Activated CD4-positive, alpha-beta T cell treated with anti-CD3 and anti-CD28 coated beads for 48 hours (primary cell): ENCODE measurements around the gene H2BW2.
"Not testable (repeated sequence)": the region's sequence is repeated elsewhere in the genome, so short reads cannot be mapped to it uniquely, and the experiment has no call there.

Experiments used
- DNase-seq: peaks from one replicate; pipeline ENCODE4 v3.0.0-alpha.2; 2020

Gene H2BW2

DNA sequence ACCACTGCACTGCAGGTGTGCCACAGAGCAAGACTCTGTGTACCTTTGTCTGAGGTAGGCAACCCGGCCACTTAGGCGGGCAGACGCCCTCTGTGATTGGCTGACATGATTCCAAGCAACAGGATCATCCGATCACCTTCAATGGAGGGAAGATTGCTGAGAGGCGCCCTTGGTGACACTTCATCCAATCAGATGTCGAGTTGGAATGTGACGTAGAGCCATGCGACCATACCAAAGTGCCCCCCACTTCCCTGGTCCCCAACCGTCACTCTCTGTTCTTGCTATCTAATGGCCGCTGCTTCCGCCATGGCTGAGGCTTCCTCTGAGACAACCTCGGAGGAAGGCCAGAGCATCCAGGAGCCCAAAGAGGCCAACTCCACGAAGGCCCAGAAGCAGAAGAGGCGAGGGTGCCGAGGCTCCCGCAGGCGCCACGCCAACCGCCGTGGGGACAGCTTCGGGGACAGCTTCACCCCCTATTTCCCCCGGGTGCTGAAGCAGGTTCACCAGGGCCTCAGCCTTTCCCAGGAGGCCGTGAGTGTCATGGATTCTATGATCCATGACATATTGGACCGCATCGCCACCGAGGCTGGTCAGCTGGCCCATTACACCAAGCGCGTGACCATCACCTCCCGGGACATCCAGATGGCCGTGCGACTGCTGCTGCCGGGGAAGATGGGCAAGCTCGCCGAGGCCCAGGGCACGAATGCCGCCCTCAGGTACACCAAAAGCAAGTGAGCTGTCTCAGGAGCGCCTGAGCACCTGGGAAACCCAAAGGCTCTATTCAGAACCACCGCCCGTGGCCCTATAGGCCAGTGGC is at the start of gene H2BW2:
Gene H2BW2 (plus strand): TSS at position 268 of the 817 bp plus-strand sequence. CDS start 39 bp downstream, at position 307.
- DNase-seq = no peak

DNA sequence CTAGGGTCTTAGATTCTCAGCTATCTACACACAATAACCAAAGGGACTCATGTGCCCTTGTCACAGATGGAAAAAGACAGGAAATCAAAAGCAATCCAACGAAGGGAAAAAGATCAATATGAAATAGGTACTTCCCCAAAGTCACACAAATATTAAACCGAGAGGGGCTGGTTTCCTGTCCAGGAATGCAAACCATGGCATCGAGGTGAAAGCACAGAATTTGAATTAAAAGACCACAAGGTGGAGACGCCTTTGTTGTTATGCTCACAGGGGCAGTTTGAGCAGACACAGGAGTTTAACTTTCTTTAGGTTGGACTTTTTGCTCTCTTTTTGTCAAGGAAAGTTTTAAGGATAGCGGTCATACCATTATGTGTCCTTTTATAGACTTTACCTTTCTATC is 40.5 kb upstream of the H2BW2 start:
- no peak for DNase-seq

DNA sequence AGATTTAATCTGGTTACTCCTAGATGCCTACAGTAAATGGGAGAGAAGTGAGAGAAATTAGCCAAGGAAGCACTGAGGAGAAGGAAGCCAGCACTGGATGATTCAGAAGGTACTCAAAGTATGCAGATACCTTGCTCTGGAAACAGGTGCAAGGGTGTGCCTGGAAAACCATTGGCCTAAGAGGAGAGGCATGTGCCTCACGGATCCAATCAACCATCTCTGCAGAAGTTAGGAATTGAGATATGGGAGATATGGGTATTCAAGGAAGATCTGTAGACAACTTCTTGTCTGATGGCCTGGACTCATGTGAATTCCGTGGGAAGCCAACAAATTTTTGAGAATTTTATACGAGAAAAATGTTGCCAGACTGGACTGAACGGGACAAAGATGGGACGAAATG is 30.9 kb upstream of the H2BW2 start:
- DNase-seq = no peak

DNA sequence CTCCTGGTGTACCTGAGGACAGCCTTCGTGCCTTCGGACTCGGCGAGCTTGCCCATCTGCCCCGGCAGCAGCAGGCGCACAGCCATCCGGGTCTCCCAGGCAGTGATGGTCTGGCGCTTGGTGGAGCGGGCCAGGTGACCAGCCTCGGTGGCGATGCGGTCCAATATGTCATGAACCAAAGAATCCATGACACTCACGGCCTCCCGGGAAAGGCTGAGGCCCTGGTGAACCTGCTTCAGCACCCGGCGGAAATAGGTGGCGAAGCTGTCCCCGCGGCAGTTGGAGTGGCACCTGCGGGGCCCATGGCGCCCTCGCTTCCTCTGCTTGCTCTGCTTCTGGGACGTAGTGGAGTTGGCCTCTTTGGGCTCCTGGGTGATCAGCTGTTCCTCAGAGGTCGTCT is 26.6 kb upstream of the H2BW2 start:
- DNase-seq = no peak

DNA sequence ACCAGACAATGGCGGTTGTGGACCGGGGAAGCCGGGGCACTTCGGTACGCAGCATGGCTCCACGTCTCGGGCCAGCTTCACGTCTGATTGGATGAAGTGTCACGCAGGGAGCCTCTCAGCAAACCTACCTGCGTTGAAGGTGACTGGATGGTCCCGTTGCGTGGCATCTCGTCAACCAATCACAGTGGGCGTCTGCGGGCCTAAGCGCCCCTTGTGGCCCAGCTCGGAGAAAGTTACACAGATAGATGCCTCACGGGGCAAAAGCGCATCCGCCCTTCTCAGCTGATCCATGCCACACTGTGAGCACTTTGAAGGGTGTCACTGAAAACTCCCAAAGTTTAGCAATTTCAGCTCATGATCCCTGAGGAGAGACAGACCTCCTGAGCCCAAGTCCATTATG is 26.1 kb upstream of the H2BW2 start, which contains the start of gene H2BW1:
Gene H2BW1 (minus strand): TSS at position 103 of the 400 bp plus-strand sequence. CDS start 132 bp downstream, outside the sequence.
- no peak for DNase-seq

DNA sequence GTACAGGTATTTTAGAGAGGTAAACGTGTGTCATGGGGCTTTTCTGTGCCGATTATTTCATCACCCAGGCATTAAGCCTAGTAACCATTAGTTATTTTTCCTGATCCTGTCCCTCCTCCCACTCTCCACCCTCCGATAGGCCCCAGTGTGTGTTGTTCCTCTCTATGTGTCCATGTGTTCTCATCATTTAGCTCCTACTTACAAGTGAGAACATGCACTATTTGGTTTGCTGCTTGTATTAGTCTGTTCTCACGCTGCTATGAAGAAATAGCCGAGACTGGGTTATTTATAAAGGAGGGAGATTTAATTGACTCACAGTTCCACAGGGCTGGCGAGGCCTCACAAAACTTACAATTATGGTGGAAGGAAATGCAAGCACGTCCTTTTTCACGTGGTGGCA is 24.2 kb upstream of the H2BW2 start:
- DNase-seq = not testable (repeated sequence)

DNA sequence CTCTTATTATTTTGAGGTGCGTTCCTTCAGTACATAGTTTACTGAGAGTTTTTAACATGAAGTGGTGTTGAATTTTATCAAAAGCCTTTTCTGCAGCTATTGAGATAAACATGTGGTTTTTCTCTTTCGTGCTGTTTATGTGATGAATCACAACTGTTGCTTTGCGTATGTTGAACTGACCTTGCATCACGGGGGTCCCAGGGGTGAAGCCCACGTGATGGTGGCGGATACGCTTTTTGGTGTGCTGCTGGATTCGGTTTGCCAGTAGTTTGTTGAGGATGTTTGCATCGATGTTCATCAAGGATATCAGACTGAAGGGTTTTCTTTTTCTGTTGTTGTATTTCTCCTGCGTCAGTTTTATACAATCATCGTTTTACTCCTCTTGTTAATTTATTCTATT is 21.6 kb upstream of the H2BW2 start:
- DNase-seq = no peak

DNA sequence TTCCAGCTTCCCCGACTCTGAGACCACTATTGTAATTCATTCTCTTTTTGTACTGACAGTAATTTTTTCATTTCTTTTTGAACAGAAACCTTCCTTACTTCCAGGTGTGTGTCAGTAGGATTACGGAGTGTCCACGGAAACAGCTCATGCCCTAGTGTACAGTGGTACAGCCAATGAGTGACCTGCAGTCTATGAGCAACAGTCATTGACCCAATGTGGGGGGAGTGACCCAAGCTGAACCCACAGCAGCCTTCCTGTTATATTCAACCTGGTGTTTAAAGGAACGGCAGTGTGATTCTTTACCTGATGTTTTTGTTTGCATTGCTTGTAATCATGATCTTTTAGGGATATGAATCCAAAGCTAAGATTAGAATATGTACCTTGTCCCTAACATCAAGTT is 1.2 kb downstream of the H2BW2 start:
- no peak for DNase-seq

DNA sequence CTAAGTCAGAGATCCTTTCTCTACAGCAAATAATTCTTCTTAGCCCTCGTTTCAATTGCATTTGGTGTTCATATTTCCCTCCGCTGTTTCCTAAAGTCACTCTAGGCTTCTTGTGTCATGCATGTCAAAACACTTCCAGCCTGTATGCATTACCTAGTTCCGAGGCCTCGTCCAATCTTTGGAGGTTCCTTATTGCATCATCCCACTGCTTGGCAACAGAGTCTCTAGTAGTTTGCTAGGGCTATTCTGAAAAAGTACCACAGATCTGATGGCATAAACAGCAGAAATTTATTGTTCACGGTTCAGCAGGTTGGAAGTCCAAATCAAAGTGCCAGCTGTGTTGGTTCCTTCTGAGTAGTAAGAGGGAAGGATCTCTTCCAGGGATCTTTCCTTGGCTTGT is 5.9 kb downstream of the H2BW2 start:
- DNase-seq = no peak

DNA sequence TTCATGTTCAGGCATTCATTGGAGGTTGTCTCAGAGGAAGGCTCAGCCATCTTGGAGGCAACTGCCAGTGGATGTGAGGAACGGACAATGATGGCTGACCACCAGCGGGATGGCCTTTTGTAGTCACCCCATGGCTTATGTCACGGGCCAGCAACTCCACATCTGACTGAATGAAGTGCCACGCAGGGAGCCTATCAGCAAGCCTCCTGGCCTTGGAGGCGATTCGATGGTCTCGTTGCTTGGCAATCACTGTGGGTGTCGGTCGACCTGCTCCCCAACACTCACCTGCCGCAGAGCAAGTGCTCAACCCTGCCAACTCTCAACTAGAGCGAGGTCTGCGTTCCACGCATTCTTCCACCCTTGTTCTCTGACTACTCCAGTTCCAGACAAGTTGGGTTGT is 7.4 kb downstream of the H2BW2 start:
- no peak for DNase-seq

DNA sequence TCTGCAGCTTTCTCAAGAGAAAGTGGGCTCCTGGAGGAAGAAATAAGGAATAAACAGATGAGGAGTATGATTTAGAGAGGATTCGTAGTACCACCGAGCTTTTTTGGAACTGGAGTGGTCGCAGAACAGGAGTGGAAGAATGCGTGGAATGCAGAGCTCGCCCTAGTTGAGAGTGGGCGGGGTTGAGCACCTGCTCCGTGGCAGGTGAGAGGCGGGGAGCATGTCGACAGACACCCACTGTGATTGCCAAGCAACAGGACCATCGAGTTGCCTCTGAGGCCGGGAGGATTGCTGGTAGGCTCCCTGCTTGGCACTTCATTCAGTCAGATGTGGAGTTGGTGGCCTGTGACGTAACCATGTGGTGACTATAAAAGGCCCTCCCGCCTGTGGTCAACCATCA is 15.2 kb downstream of the H2BW2 start:
- DNase-seq = not testable (repeated sequence)

DNA sequence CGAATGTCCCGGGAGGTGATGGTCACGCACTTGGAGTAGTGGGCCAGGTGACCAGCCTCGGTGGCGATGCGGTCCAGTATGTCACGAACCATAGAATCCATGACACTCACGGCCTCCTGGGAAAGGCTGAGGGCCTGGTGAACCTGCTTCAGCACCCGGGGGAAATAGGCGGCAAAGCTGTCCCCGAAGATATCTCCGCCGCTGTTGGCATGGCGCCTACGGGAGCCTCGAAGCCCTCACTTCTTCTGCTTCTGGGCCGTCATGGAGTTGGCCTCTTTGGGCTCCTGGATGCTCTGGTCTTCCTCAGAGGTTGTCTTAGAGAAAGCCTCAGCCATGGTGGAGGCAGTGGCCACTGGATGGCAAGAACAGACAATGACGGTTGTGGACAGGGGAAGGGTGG is 22.9 kb downstream of the H2BW2 start:
- DNase-seq = not testable (repeated sequence)

DNA sequence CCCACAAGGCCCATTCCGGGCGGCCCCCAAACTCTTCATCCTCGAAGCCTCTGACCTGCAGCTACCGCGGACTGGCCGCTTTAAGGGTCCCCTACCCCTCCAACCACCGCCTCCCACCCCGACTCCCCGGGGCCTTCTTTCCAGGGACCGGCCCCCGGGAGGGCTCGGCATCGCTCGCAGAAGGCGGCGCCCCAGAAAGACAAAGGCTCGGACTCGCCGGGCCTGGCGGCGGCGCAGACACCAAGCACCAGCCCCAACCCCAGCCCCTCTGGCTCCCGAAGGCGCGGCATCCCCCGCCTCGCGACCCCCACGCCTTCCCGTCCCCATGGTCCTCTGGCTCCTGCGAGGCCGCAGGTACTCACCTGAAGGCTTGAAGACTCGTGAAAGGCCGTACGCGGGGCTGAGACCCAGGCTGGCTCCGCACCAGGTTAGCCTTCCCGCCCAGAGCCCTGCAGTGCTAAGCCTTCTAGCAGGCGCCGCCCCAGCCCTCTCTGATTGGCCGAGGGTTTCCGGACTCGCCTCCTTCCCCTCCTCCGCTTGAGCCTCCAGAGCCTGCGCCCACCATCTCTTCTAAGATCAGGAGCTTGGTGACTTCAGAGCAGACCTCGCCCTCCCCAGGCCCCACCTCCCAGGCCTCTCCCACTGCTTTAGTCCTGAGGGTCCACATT is 36.2 kb downstream of the H2BW2 start, which contains the start of gene TMSB15C:
Gene TMSB15C (minus strand): TSS at position 459 of the 668 bp plus-strand sequence.
- not testable (repeated sequence) for DNase-seq

DNA sequence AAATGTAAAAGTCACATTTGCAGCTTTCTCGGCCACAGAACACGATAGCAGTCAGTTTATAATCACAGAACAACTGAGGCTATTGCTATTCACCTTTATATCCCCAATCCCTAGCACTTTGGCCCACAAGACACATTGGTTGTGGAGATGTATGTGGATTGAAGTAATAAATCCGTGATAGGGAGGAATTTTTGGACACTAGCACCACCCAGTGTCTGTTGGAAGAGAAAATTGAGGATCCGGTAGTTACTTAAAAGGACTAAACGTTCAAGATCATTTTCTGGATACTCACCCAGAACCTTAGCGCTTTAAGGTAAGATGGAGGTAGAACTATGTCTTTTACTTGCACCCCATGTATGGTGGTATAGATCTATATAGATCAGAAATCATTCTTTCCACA is 38.1 kb downstream of the H2BW2 start:
- not testable (repeated sequence) for DNase-seq

DNA sequence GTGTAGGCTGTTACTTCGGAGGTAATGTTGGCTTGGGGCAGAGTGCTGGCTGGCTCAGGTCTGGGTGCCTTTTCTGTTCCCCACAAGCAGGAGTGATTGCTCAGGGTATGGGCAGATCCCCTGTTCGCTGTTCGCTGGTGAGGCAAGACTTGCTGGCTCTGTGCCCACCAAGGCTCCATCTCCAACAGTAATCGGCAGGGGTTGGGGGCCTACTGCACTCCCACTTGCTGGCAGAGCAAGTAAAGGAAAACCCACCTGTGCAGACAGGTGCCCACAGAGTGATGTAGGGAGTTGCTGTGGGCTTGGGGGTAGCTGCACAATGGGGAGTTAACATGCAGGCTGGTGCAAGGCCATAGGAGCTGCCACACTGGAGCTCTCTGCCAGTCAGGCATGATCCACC is 44.3 kb downstream of the H2BW2 start:
- no peak for DNase-seq

DNA sequence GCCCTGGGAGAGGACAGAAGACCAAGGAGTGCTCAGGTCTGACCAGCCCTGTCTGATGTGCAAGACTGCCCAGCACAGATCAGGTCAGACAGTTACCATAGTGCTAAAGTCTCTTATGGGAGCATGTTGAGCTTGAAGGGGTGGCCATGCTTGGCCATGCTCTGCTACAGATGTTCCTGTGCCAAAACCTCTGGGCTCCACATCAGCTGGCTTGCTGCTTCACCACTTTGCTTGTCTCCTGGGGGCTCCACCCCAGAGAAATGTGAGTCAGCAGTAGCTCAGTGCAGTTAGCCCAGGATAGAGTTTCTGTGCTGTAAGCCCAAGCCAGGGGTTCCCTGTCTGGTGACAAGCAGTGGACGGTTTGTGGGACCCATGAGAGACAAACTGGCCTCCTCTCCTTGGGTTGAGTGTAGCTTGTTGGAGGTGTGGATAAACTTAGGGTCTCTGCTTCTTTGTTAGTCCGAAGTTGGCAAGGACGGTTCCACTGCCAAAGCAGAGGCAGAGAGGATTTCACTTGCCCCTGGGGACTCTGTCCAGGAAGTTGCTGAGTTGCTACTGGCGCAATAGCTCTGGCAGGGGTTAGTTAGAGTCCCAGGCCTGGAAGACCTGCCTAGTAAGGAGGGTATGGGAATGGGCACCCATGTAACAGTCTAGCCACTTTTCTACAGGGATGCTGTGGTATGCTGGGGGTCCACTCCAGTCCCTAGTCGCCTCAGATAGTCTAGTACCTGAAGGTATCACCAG is 45.0 kb downstream of the H2BW2 start:
- DNase-seq = no peak

DNA sequence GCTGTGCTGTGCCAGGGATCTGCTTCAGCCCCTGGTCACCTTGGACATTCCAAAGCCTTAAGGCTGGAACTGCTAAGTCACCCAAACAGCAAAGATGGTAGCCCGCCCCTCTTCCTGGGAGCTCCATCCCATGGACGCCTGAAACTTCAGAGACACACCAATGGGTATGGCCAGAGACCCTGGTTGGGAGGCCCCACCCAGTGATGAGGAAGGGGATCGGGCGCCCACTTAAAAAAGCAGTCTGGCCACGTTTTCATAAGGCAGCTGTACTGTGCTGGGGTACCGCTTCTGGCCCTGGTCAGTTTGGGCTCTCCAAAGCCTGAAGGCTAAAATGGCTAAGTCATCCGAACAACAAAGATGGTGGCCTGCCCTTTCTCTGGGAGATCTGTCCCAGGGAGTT is 45.7 kb downstream of the H2BW2 start:
- DNase-seq = no peak

DNA sequence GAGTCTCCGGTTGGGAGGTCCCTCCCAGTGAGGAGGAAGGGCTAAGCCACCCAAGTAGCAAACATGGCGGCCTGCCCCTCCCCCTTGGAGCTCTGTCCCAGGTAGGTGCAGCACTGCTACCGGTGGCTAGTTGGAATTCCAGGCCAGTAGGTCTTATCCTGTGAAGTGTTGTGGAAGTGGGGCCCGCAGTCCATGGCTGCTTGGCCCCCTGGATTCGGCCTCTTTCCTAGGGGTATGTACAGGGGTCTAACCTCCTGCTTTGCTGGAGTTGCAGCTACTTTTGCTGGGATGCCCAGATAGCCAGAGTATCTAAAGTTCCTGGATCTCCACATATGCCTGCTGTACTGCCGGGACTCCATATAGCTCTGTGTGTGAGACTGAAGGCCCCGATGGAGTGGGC is 46.2 kb downstream of the H2BW2 start:
- DNase-seq = no peak
